ENCODE data around the gene F2R.
"Not testable (repeated sequence)": the region's sequence is repeated elsewhere in the genome, so short reads cannot be mapped to it uniquely, and the experiment has no call there.

Gene F2R

DNA sequence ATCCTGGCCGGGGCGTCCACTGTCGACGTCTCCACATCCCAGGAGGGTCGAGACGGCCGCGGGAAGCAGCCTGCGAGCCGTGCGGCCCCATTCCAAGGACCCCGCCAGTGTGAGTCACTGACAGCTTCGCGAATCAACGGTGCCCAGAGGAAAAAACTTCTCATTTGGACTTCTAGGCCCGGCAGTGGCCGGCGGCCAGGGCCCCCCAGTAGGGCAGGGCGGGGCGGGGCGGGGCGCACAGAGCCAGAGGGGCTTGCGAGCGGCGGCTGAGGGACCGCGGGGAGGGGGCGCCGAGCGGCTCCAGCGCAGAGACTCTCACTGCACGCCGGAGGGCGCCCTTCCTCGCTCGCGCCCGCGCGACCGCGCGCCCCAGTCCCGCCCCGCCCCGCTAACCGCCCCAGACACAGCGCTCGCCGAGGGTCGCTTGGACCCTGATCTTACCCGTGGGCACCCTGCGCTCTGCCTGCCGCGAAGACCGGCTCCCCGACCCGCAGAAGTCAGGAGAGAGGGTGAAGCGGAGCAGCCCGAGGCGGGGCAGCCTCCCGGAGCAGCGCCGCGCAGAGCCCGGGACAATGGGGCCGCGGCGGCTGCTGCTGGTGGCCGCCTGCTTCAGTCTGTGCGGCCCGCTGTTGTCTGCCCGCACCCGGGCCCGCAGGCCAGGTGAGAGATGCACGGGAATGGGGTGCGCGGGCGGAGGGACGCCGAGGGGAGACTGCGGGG, at the start of gene F2R:
F2R (plus strand) TSS at position 391 of the 720 bp plus-strand sequence; CDS start at position 573, 182 bp downstream.
- DNase-seq: peak in 1 of 2 experiments; percentile 66

- DNase-seq: no peak
Measured at GRCh38 chr5:76667495-76667894, 48.4 kb upstream of the F2R start.

DNA sequence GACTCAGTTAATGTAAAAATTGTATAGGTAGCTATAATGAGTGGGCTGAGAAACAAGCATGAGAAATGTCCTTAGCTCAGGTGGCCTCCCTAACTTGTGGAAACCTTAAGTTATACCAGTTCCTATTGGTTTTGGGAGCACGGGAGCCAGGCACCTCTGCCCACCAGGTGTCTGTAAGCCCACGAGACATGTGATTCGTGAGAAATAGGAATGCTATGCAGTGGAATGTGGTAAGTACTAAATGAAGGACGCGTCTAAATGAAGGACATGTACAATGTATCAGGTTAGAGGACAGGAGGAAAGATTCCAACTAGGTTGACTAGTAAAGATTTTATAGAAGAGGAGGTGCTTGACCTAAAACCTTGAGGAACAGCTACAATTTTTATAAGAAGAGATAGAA, 46.7 kb upstream of the F2R start:
- DNase-seq: no peak

- no peak for DNase-seq
Measured at GRCh38 chr5:76670508-76670907, 45.4 kb upstream of the F2R start.

- DNase-seq: no peak
Measured at GRCh38 chr5:76672242-76672641, 43.7 kb upstream of the F2R start.

DNA sequence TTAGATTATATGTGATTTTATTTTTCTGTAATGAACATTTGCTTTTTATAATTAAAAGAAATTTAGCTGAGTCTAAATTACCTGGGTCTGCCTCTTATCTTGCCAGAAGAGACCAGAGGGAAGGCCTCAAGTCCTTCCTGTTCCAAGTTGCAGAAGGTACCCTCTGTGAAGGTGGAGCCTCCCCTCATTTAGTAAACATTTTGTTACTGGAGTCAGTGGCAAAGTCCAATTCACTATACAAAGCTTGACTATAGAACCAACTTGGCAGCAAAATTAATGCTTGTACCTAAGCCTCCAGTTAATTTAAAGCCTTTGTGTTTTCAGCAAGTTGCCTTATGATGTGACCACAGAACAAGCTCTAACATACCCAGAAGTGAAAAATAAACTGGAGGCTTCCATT, 42.8 kb upstream of the F2R start:
- no peak for DNase-seq

DNA sequence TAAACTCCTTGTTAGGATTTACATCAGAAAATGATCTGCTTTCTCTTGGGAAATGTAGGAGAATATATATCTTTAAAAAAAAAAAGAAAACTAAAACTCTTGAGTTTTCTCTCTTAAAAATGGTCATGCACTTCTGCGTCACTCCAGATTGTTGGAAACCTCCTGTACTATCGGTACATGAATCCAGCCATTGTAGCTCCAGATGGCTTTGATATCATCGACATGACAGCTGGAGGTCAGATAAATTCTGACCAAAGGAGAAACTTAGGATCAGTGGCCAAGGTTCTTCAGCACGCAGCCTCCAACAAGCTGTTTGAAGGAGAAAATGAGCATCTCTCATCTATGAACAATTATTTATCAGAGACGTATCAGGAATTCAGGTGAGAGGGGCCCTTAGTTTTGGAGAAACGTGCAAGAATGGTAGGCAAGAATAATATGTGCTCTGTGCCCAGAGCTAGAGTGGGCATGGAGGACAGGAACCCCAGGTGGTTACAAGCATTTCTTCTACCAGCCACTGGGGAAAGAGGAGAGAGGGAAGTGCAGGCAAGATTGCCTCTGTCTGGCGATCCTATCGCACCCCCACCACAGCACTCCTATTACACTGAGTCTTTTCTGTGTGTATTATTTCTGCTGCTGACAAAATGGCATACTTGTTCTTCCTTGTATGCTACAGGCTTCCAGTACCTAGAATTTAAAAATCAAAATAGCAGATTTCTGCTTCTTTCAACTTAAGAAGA, 41.4 kb upstream of the F2R start:
- no peak for DNase-seq

DNA sequence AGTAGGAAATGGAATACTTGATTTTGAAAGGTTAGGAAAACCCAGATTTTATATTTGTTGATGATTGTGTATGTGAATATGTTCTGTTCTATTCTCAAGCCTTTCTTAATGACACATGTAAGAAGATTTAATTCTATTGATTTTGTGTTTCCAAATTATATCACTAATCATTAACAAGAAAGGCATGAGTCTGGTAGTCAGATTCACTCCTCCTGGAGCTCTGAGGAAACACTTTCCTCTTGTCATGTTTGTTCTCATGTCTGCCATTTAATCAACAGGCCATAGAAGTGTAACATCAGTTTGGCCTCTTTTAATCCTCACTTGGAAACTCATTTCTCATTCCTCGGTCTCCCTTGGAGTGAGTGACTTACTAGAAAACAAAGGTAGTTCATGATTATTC, 40.6 kb upstream of the F2R start:
- no peak for DNase-seq

GRCh38 chr5:76677849-76678472, 38.0 kb upstream of the F2R start:
- DNase-seq: no peak

- no peak for DNase-seq
Measured at GRCh38 chr5:76679231-76679630, 36.7 kb upstream of the F2R start.

DNA sequence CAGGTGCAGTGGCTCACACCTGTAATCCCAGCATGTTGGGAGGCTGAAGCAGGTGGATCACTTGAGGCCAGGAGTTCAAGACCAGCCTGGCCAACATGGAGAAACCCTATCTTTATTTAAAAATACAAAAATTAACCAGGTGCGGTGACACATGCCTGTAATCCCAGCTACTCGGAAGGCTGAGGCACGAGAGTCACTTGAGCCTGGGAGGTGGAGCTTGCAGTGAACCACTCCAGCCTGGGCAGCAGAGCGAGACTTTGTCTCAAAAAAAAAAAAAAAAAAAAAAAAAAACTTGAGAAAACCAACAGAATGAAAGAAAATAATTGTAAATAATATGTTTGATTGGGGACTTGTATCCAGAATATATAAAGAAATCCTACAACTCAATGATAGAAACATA, 35.1 kb upstream of the F2R start:
- DNase-seq: not testable (repeated sequence)

DNA sequence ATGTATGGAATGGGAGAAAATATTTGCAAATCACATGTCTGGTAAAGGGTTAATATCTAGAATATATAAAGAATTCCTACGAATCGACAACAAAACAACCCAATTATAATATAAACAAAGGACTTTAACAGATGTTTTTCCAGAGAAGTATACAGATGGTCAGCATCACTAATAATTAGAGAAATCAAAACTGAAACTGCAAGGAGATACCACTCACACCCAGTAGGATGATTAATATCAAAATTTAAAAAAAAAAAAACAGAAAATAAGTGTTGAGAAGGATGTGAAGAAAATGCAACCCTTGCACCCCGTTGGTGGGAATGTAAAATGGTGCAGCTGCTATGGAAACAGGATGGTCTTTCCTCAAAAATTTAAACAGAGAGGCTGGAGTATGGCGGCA, 34.6 kb upstream of the F2R start:
- DNase-seq: no peak

GRCh38 chr5:76682387-76682786, 33.5 kb upstream of the F2R start:
- no peak for DNase-seq

DNA sequence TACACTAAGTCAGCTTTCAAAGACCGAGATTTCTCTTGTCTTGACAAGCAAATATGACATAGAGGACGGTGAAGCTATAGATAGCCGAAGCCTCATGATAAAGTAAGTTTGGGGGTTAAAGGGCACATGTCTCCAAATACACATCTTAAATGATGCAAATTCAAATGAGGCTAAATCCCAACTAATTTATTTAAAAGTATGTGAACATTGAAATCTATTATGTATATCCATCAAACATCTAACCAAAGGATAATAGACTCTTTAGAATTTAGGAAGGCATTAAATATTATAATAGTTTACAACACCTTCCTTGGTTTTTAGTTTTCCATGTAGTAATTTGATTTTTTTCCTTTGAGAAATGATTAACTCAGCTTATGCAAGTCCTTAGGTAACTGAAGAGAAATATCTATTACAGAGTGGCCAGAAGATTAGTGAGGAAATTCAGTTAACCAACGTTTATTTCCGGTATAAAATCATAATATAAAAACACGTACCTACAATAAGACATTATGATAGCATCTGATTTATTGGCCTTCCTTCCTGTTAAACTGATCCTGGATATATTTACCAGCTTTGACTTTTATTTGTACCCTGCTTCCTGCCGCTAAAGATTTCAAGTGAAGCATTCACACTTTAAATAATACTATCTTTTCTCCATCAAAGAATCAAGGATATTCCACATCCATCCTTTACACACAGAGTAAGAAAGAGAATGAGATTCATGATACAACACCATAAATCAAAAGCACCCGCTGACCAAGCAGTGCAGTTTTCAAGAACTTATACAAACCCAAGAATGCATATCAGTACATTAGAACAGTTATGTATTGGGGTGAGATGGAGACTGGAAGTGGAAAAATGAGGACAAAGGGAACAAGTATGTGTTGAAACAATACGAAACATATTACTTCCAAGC, 31.9 kb upstream of the F2R start:
- no peak for DNase-seq

DNA sequence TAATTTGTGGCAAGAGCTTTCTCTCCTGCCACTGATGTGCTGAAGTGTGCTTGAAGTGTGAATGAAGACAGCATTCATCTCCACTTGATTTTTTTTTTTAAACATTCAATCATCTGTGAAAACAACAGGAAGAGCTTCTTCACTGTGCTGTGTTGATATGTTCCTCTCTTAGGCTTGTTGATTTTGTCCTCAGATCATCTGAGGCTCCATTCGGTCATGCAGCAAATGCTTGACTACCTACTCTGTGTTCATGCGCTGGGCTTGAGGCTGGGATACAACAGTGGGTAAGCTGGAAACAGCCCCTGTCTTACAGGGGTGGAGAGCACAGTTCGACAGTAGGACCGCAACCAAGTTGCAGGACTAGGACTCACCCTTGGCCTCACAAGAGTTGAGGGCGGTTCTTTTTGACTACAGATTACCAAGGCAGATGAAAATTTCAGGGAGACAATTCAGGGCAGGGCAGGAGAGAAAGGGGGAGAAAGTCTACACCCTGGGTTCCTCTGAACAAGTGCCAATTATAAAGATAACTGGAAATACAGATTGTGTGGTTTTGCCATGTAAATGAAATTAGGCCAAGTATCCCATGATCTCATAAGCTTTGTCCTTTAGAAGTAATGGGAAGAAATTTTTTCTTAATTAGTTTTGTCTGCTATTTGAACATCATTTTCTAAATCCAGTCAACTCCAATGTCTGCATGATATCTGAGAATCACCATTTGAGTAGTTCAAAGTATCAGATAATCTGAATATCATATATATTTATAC, 31.0 kb upstream of the F2R start:
- no peak for DNase-seq

GRCh38 chr5:76685704-76686103, 30.2 kb upstream of the F2R start:
- no peak for DNase-seq

DNA sequence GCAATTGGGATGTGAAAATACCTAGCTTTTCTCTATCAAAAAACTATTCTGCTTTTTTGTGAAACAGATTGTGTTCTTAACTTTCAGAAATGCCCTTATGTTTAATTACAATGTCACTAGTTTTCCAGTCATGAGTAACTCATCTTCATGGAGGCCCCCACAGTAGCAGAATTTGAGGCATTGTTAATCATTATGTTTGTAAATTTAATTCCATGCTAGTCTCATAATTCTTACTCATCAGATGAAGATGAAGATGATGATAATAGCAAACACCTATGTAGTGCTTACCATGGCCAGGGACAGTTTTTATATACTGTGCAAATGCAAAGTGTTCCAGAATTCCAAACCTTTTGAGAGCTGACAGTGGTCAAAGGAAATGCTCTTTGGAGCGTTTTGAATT, 27.7 kb upstream of the F2R start:
- no peak for DNase-seq

DNA sequence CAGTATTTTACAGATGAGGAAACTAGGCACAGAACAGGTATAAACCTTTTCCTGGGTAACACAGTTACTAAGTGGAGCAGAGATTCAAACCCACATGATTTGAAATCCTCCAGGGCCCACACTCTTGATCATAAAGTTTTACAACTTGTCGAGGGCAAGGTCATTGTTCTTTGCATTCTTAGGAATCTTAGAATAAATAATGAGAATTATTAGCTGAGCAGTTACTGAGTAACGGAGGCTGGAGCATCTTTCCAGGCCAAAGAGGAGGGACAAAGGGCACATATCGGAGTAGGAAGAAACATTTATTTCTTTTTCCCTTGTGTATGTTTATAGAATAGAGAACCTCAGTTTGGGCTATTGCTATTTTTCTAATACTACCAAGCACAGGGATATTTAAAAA, 27.1 kb upstream of the F2R start:
- DNase-seq: no peak

- DNase-seq: no peak
Measured at GRCh38 chr5:76689321-76690036, 26.4 kb upstream of the F2R start.

- DNase-seq: no peak
Measured at GRCh38 chr5:76690037-76690679, 25.8 kb upstream of the F2R start.
